ENCODE measurements around the gene ERGIC3. TPM values are rescaled to one million over a fixed set of nuclear protein-coding genes. Genes with fewer than 3 reads are reported as not detected.

ERGIC3 gene
- polyA plus RNA-seq, 2 of the 4 experiments (the other 2 are of a cell fraction): 239 to 343 TPM

DNA sequence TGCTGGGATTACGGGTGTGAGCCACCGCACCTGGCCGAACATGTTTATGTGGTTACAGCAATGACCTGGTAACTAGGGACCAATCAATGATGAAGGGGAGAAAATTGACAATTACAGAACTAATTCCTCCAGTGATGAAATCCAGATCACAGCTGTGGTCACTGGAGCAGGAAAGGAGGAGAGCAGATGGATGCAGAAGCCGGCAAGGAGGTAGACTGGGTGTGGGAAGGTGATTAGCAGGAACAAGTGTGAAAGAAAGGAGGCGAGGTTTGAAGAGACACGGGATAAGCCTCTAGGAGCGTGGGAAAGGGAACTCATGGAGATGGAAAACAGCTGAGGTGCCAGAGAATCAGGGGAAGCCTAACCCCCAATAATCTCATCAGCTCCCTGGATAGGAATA is 56.6 kb downstream of the ERGIC3 start:
- FAIRE-seq (no peak), ATAC-seq (no peak), DNase-seq (ENCODE audit: low read depth in 1 of 2, low spot score in 1 of 2) (no peak)
- no peak for TF ChIP-seq EHF (CRISPR knock-in tag; IDR thresholded peaks at IDR 0.05)
- no peak for TF ChIP-seq HDAC2 (IDR thresholded peaks at IDR 0.05)
- no peak for TF ChIP-seq ZC3H11A (IDR thresholded peaks at IDR 0.05)
- TF ChIP-seq CBX2 (IDR thresholded peaks at IDR 0.05; ENCODE audit: borderline replicate concordance, low read depth): no peak
- TF ChIP-seq, protein P1, sequence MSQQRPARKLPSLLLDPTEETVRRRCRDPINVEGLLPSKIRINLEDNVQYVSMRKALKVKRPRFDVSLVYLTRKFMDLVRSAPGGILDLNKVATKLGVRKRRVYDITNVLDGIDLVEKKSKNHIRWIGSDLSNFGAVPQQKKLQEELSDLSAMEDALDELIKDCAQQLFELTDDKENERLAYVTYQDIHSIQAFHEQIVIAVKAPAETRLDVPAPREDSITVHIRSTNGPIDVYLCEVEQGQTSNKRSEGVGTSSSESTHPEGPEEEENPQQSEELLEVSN (IDR thresholded peaks at IDR 0.05; ENCODE audit: borderline replicate concordance, low read depth): no peak
- TF ChIP-seq TFCP2L1 (CRISPR knock-in tag; IDR thresholded peaks at IDR 0.05): no peak
- no peak for TF ChIP-seq NPAS2 (CRISPR knock-in tag; IDR thresholded peaks at IDR 0.05; ENCODE audit: borderline replicate concordance)
- no peak for TF ChIP-seq CBX8 (IDR thresholded peaks at IDR 0.05)
- TF ChIP-seq, protein P2, sequence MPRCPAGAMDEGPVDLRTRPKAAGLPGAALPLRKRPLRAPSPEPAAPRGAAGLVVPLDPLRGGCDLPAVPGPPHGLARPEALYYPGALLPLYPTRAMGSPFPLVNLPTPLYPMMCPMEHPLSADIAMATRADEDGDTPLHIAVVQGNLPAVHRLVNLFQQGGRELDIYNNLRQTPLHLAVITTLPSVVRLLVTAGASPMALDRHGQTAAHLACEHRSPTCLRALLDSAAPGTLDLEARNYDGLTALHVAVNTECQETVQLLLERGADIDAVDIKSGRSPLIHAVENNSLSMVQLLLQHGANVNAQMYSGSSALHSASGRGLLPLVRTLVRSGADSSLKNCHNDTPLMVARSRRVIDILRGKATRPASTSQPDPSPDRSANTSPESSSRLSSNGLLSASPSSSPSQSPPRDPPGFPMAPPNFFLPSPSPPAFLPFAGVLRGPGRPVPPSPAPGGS (IDR thresholded peaks at IDR 0.05): no peak
- no peak for TF ChIP-seq PHF8 (IDR thresholded peaks at IDR 0.05; ENCODE audit: borderline replicate concordance, low read depth)
- TF ChIP-seq, protein P3, sequence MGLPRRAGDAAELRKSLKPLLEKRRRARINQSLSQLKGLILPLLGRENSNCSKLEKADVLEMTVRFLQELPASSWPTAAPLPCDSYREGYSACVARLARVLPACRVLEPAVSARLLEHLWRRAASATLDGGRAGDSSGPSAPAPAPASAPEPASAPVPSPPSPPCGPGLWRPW (IDR thresholded peaks at IDR 0.05): no peak
- no peak for TF ChIP-seq MAZ (IDR thresholded peaks at IDR 0.05; ENCODE audit: borderline replicate concordance, low read depth, low read length)
- TF ChIP-seq, protein P4, sequence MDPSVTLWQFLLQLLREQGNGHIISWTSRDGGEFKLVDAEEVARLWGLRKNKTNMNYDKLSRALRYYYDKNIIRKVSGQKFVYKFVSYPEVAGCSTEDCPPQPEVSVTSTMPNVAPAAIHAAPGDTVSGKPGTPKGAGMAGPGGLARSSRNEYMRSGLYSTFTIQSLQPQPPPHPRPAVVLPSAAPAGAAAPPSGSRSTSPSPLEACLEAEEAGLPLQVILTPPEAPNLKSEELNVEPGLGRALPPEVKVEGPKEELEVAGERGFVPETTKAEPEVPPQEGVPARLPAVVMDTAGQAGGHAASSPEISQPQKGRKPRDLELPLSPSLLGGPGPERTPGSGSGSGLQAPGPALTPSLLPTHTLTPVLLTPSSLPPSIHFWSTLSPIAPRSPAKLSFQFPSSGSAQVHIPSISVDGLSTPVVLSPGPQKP (IDR thresholded peaks at IDR 0.05; ENCODE audit: low read depth, low read length): no peak
- no peak for TF ChIP-seq CHD4 (IDR thresholded peaks at IDR 0.05; ENCODE audit: borderline replicate concordance)
- no peak for TF ChIP-seq CEBPB (IDR thresholded peaks at IDR 0.05)
- TF ChIP-seq NFE2L2 (conservative IDR thresholded peaks at IDR 0.05; ENCODE audit: low read length): no peak
- no peak for TF ChIP-seq FOSL2 (IDR thresholded peaks at IDR 0.05)
- TF ChIP-seq FOSL2 (CRISPR knock-in tag; IDR thresholded peaks at IDR 0.05): no peak
- no peak for TF ChIP-seq HOXB13 (CRISPR knock-in tag; IDR thresholded peaks at IDR 0.05; ENCODE audit: low read depth)
- TF ChIP-seq ESRRA (IDR thresholded peaks at IDR 0.05; ENCODE audit: borderline replicate concordance, low read length): no peak
- no peak for TF ChIP-seq TP53 (CRISPR knock-in tag; IDR thresholded peaks at IDR 0.05)
- Histone ChIP-seq H3K9me3 (no peaks in the 10 kb centered on the region), H3K4me1 (peaks cover 10% of the 10 kb centered on the region; the same call in 2 of the 3 replicates), H3K4me2 (no peak overlapping the region), H3K27ac (no peak overlapping the region), H3K4me3 (no peak overlapping the region)
- 88% methylated on average over 7 of the region's 7 CpGs for WGBS (ENCODE audit: missing lambda C conversion rate)
- CTCF ChIA-PET: interaction anchor here (0.8 to 4.6 kb wide), 2 partner anchors 22 to 36 kb away, joined by 4 to 21 read pairs; no protein-coding TSS in a partner anchor
- POLR2A ChIA-PET: interaction anchor here (0.6 kb wide), 1 partner anchor 19 kb away, joined by 3 read pairs; no protein-coding TSS in a partner anchor

DNA sequence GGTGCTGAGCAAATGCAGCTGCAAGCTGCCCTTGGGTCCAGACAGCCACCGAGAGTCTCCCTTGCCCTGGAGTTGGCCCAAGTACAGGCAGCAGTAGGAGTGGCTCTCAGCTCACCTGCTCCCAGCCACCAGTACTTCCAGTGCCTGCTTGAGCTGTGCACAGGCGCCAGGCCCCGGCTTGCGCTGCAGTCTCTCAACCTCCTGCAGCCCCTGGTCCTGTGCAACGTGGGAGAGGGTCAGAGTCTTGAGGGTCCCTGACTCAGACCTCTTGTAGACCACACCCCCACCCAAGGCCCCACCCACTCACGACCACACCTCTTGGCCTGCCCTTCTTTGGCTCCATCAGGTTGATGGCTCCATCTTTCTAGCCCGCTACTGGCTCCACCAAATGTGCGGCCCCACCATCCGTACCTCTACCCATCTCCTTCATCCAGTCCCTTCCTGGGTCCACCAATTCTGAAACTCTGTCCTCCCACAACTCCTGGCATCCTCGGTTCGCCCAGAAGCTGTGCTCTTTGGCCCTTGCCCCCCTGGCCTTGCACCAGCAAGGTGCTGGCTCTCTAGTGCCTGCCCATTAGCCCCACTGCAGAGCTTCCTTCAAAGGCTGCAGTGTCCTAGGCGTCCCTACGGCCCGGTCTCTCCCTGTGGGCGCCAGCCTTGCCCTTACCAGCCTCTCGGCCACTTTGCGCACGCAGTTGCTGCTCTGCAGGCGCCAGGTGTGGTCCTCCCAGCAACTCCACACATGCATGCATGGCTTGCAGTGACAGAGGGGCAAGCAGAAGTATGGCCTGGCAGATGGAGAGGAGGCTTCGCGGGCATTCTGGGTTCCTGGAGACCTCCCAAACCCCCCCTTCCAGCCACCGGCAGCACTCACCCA is 57.3 kb downstream of the ERGIC3 start:
- DNase-seq (ENCODE audit: low read depth in 1 of 2, low spot score in 1 of 2) (no peak), ATAC-seq (no peak), FAIRE-seq (no peak)
- no peak overlapping the region for H3K27ac ChIP-seq
- TF ChIP-seq, protein P5, sequence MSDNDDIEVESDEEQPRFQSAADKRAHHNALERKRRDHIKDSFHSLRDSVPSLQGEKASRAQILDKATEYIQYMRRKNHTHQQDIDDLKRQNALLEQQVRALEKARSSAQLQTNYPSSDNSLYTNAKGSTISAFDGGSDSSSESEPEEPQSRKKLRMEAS (IDR thresholded peaks at IDR 0.05): no peak
- TF ChIP-seq JUNB (IDR thresholded peaks at IDR 0.05): no peak
- no peak for TF ChIP-seq CBX2 (IDR thresholded peaks at IDR 0.05; ENCODE audit: borderline replicate concordance, low read depth)
- no peak for TF ChIP-seq RARB (CRISPR knock-in tag; IDR thresholded peaks at IDR 0.05)
- no peak overlapping the region for H3K4me2 ChIP-seq
- WGBS (ENCODE audit: missing lambda C conversion rate): 83% methylated on average over 19 of the region's 22 CpGs
- POLR2A ChIA-PET: interaction anchor here (0.6 kb wide), 1 partner anchor 18 kb away, joined by 3 read pairs; no protein-coding TSS in a partner anchor
- CTCF ChIA-PET: interaction anchor here (0.8 to 4.6 kb wide), 3 partner anchors 17 to 37 kb away, joined by 4 to 21 read pairs (median 15); partner anchors contain the start of gene SPAG4
- H3K4me3 ChIP-seq: no peak overlapping the region
- H3K9me3 ChIP-seq: no peaks in the 10 kb centered on the region
- H3K4me1 ChIP-seq: peaks cover 10% of the 10 kb centered on the region; the same call in 2 of the 3 replicates

All from A549 (cell line).